NCI-H2171 treated with DMSO at 0.1 percent for 48 hours (cell line): ENCODE measurements around the gene ZFP57.
"Not testable (repeated sequence)": the region's sequence is repeated elsewhere in the genome, so short reads cannot be mapped to it uniquely, and the experiment has no call there.

Experiments
- DNase-seq: peaks from one replicate; lab custom pipeline; 2025; lab: John Stamatoyannopoulos, UW

ZFP57 gene

GRCh38 chr6:29696147-29697125 lies 15.5 kb upstream of the ZFP57 start:
- DNase-seq, result no peak

DNA sequence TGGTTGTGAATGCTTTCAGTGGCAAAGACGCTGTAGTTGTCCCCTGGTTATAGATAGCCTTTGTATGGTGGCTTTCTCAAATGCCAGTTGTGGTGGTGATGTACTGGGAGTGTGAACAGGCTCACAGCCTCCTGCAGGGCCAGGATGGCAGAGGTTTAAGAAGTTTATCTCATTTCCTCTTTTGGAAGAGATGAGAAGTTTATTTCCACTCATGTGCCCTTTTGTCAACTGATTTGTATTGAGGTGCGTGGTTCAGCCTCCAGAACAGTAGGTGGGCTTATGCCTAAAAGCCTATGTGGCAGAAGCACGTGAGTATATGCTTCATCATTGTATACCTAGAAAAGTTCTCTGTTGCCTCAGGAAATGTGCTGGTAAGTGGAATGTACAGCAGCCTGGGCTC lies 13.7 kb upstream of the ZFP57 start:
- DNase-seq, result no peak

DNA sequence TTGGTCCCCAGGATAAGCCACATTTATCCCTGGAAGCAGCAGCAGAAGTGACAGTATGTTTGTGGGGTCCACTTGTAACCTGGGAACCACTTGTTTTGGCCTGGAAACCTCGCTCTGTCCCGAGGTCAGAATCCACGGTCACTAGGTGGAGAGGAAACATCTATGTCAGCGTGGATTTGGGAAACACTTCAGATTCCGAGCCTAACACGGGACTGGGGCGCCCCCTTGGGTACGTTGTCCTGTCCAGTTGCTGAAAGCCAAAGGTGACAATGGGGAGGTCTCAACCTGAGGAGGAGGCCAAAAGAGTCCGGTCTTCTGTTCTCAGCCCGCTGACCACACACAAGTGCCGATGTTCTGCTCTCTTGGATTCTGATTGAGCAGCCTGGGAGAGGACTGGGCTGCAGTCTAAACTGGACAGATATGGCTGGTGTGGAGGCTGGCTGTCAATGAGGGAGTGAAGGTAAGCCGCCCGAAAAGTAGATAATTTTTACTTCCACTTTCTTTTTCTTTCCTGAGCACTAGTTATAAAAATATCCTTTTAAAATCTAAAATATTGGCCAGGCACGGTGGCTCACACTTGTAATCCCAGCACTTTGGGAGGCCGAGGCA lies 4.9 kb upstream of the ZFP57 start:
- DNase-seq, result no peak

GRCh38 chr6:29681811-29682210 lies 859 bp upstream of the ZFP57 start:
- DNase-seq, result no peak

GRCh38 chr6:29680416-29680815 lies 536 bp downstream of the ZFP57 start:
- no peak for DNase-seq

DNA sequence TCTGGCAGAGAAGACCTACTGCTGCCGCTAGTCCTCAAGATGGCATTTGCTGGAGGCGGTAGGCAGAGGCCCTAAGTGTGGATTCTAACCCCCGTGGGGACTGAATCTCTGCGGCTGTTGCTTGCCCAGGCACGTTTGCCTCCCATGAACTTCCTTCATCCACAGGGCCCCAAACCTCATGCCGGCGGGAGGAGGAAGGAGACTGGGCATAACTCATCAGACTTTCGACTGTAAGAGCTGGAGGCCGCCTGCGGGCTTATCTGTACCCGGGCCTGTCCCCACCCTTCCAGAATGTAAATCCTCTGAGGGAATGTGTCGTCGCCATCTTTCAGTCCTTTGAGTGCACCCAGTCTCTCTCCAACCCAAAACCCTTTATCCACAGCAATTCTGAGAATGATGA lies 990 bp downstream of the ZFP57 start:
- DNase-seq, result no peak

GRCh38 chr6:29678114-29678513 lies 2.8 kb downstream of the ZFP57 start:
- no peak for DNase-seq

- no peak for DNase-seq
These were observed 3.9 kb downstream of the ZFP57 start for GRCh38 chr6:29676981-29677601.

DNA sequence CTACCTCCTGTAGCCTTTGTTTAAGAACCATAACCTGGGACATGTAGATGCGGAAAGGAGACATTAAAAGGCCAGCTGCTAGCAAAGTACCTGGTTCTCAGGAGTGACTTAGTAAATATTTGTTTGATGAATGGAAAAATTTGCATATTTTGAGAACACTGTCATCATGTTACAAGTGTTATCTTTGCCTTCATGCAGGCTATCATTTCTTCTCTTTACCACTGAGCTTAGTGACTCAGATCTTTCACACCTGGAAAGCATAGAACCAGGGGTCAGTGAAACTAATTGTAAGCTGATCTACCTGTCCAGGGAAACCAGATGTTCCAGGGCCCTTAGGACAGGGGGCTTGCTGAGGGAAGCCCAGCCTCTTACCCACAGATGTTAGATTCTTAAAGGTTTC lies 5.4 kb downstream of the ZFP57 start:
- no peak for DNase-seq

DNA sequence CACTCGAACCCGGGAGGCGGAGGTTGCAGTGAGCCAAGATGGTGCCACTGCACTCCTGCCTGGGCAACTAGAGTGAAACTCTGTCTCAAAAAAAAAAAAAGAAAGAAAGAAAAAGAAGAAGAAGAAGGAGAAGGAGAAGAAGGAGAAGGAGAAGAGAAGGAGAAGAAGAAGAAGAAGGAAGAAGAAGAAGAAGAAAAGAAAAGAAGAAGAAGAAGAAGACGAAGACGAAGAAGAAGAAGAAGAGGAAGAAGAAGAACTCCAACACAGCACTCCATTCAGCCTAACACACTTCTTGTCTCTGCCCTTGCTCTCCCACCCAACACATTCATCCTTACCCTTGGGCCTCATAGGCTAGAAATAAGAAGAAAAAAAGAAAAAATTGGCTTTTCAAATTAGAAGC lies 6.9 kb downstream of the ZFP57 start:
- no peak for DNase-seq

- no peak for DNase-seq
These were observed 7.8 kb downstream of the ZFP57 start for GRCh38 chr6:29673161-29673560.

DNA sequence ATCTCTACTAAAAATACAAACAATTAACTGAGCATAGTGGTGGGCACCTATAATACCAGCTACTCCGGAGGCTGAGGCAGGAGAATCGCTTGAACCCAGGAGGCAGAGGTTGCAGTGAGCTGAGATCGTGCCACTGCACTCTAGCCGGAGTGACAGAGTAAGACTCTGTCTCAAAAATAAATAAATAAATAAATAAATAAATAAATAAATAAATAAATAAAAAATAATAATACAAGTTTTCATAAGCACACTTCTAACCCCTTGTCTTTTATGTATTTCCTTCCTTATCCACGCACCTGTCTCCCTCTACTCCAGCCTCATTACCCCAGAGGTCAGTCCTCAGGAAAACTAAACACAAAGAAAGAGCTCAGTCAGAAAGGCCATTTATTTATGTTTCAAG lies 8.8 kb downstream of the ZFP57 start:
- not testable (repeated sequence) for DNase-seq

DNA sequence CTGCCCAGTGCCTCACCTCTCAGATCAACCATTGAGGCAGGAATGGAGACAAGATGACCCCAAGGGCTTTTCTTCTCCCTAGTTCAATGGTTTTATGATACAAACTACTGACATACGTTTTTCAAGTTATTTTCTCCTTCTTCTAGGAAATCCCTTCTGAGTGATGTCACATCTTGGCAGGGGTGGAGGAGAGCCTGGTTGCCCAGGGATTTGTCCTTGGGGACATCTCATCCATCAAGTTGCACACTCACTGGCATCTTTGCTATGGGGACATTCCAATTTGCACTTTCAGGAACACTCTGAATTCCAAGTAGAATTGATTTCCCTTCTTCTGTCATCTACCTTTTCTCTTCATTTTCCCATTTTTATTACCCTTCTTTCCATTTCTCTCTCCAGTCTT lies 9.9 kb downstream of the ZFP57 start:
- DNase-seq, result no peak

DNA sequence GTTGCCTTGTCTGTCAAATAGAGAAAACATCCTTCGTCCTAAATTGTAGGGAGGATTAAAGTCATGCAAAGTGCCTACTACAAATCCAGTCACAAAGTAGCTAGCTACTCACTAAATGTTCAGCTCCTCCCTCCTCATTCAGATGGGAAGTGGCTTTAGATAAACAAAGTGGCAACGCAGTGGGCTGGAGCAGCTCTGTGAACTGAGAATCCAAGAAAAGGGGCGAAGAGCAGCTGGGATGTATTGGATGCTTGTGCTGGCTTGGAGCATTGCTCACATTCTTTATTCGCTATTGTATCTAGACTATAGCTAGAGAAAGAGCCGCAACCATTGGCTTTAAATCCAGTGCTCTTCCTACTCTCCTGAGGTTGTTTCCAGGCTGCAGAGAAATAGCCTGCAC lies 13.8 kb downstream of the ZFP57 start:
- no peak for DNase-seq

GRCh38 chr6:29666826-29667130 lies 14.2 kb downstream of the ZFP57 start:
- DNase-seq, result no peak

DNA sequence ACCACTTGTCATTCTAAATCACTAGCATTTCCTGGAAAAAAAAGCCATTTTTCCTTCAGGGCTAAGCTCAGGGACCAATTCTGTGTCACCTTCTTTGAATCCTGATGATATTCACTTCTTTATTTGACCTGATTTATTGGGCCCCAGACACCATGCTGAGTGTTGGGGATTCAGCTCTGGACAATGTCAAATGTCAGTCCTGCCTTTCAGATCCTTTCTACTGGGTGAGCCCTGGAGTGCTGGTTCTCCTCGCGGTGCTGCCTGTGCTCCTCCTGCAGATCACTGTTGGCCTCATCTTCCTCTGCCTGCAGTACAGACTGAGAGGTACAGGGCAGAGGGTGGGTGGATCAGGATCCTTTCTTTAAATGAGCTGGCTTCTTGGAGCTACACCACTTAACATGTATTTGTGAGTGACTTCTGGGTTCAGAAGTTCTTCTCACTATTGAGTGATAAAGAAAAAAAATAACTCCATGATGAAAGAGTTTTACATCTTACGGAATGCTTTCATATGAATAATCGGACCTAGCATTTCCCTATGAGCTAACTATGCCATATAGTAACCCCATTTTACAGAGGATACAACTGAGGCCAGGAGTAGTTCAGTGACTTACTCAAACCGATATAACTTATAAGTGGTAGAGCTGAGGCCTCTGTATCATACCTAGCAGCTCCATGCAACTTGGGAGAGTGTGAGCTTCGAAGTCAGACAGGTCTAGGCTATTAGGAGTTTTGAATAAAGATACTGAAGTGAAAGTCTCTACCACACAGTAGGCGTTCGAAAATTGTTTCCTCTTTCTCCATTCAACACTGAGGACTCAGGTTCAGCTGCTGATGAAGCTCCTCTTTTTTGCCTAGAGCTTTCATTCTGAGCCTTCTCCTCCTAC lies 14.8 kb downstream of the ZFP57 start:
- DNase-seq, result no peak

GRCh38 chr6:29663300-29664042 lies 17.5 kb downstream of the ZFP57 start:
- no peak for DNase-seq

GRCh38 chr6:29661502-29662141 lies 19.3 kb downstream of the ZFP57 start:
- DNase-seq, result not testable (repeated sequence)

DNA sequence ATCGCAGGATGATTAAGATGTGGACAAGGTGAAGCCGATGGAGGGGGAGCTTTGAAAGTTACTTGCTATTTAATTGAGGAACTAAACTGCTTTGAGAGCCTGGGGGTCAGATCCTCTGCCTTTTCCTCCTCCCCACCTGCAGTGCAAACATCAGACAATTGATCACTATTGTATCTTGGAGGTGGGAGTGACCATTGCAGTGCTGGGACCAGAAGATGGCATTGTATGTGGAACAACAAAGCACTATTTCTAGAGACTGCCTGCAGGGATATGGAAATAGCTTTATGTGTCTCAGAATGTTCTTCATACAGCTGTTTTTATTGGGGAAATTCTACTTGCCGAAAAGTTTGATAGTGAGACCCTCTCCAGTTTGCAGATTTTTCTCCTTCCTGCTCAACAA lies 19.9 kb downstream of the ZFP57 start:
- DNase-seq, result no peak

GRCh38 chr6:29656798-29657197 lies 24.2 kb downstream of the ZFP57 start, which contains the start of gene MOG:
Gene MOG, plus strand, starts transcription at chr6:29657092. Its CDS starts 118 bp downstream, at chr6:29657210.
- no peak for DNase-seq

DNA sequence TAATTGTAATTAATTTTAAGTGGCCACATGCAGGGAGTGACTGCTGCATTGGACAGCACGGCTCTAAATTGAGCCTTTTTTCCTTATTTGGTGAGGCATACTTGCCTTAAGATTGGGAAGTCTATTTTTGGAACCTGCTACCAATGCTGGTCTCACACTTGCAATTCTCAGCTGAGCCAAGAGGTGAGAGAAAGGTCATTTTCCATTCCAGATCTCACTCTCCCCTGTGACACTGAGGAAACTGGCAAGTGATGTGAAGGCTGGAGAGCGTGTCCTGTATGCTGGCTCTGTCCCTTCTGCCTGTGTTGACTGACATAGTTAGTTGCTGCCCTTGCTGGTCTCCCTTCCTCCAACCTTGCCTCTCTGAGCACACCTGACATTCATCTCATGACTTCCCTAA lies 24.8 kb downstream of the ZFP57 start:
- no peak for DNase-seq
